GM21515 (cell line): Measurements from ENCODE around the gene BTBD9.
"Not testable (repeated sequence)": the region's sequence is repeated elsewhere in the genome, so short reads cannot be mapped to it uniquely, and the experiment has no call there.

Experiments
- ATAC-seq: cut with Tn5 transposase; IDR thresholded peaks from one replicate; pipeline ENCODE4 v1.9.1; 2021; ENCODE audit not compliant: unreplicated experiment

BTBD9 gene

DNA sequence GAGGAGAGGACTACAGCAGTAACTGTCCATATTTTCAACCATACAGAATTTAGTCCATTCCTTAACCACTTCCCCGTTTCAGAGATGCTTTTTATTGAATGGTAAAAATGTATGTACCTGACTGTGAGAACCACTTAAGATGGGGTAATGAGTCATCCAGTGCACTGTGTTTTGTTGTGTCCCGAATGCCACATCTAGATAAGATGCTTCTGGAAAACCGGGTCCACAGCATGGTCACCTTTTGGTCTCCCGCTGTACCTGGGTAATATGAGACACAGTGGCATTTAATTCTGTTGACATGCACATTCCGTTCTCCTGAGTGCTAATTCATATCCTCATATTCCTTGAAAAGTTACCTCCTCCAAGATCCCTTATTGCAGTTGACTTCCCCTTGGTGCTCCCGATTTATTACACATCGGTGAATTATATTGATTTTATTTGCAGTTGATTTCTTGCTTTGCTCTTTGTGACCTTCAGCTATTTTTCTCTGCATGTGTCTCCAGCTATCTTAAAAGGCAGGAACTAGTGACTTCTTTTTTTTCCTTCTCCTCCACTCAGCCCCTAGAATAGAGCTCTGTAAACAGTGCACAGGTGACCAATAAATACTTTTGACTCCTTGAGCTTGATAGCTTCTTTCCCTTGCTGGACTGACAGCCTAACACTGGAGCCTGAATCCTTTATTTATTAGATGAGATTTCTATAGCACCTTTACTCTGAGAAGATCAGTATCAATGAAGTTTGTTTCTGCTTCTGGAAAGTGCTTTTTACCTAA, 505.6 kb downstream of the BTBD9 start:
- ATAC-seq: no peak

DNA sequence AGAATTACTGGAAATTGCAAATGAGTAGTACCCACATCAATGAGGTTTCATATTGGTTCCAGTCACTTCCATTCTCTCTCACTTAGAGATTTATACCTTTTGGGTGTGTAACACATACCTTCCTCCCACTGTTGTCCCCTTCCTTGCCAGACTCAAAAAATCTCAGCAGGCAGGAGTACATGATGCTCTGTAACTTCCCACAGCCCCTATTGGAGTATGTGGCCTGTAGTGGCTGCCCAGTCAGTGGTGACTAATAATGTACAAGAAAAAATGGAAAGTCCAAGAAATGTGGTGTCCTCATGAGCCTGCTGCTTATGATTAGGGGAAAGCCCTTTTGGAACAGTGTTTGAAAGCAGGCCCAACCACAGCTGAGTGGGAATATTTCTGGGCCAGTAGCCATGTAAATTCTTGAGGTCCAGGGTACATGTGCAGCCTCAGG, 508.2 kb downstream of the BTBD9 start:
- ATAC-seq: no peak

DNA sequence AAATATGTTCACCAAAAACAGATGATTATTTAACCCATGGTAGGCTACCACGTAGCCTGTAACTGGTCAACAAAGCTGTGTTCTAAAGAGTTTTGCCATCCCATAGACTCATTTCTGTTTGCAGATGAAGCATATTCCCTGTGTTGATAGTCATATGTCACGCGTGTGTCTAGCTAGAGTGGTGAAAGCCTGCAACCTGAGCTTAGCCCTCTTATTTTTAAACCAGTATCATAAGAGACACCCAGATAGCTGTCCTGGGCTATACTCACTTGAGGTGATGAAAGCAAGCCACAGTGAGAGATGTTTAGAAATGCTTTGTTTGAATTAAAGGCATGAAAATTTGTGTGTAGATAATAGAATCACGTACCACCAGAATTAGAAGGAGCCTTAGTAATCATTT, 512.4 kb downstream of the BTBD9 start:
- ATAC-seq: no peak

DNA sequence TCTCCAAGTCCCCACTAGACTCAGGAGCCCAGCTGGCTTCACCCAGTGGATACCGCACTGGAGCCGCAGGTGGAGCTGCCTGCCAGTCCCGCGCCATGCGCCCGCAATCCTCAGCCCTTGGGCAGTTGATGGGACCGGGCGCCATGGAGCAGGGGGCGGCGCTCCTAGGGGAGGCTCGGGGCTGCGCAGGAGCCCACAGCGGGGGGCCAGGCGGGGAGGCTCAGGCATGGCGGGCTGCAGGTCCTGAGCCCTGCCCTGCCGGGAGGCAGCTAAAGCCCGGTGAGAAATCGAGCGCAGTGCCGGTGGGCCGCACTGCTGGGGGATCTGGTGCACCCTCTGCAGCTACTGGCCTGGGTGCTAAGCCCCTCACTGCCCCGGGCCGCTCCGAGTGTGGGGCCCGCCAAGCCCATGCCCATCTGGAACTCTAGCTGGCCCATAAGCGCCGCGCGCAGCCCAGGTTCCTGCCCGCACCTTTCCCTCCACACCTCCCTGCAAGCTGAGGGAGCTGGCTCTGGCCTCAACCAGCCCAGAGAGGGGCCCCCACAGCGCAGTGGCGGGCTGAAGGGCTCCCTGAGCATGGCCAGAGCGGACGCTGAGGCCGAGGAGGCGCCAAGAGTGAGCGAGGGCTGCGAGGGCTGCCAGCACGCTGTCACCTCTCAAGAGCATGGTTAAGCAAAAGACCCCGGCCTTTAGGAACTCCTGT, 515.4 kb downstream of the BTBD9 start:
- ATAC-seq: not testable (repeated sequence)

DNA sequence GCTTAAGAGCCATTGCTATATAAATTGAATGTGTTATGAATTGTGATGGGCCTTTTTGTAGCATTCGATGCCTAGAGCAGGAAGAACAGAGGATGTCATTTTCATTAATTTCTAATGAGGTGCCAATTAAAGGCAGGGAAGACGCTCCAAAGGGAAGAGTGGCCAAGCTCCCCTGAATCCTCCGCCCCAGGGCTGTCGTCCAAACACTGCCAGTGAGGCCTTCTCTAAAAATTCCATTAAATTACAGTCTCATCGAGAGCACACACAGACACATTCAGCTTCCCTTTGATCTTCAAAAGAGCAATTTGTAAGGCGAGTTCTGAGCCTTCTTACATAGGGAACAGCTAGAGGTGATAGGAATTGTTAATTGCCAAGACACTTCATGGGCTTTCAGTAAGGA, 520.2 kb downstream of the BTBD9 start:
- no peak for ATAC-seq

DNA sequence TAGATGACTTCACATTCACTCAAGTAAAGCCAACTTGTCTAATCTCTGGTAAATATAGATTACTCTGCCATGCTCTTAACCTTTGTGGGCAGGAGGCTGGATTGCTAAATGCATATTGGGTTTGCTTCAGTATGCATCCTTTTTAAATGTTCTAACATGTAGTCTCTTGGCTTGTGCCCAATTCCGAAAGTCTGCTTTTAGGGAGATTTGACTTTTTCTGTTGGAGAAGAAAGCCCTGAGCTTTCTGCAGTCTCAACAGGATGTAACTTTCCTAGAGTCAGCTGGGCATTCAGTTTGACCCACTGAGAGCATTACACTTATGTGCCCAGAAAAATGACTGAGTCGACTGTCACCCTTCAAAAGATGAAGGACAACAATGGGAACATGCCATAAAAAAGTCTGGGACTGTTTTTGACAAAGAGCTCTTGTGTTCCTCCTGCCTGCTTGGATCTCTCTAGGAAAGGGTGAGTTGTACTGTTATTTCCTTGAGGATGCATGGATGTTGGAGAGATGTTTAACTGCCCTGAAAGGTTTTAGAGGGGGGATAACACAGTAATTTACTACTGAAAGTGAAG, 520.9 kb downstream of the BTBD9 start:
- no peak for ATAC-seq
